GM19023 (cell line): ENCODE measurements around the gene DNAI2.

ENCODE experiments used
- ATAC-seq: cut with Tn5 transposase; IDR thresholded peaks from one replicate; pipeline ENCODE4 v1.9.1; 2021; ENCODE audit warnings: mild to moderate bottlenecking, moderate library complexity; ENCODE audit not compliant: unreplicated experiment

DNAI2 gene, protein sequence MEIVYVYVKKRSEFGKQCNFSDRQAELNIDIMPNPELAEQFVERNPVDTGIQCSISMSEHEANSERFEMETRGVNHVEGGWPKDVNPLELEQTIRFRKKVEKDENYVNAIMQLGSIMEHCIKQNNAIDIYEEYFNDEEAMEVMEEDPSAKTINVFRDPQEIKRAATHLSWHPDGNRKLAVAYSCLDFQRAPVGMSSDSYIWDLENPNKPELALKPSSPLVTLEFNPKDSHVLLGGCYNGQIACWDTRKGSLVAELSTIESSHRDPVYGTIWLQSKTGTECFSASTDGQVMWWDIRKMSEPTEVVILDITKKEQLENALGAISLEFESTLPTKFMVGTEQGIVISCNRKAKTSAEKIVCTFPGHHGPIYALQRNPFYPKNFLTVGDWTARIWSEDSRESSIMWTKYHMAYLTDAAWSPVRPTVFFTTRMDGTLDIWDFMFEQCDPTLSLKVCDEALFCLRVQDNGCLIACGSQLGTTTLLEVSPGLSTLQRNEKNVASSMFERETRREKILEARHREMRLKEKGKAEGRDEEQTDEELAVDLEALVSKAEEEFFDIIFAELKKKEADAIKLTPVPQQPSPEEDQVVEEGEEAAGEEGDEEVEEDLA

DNA sequence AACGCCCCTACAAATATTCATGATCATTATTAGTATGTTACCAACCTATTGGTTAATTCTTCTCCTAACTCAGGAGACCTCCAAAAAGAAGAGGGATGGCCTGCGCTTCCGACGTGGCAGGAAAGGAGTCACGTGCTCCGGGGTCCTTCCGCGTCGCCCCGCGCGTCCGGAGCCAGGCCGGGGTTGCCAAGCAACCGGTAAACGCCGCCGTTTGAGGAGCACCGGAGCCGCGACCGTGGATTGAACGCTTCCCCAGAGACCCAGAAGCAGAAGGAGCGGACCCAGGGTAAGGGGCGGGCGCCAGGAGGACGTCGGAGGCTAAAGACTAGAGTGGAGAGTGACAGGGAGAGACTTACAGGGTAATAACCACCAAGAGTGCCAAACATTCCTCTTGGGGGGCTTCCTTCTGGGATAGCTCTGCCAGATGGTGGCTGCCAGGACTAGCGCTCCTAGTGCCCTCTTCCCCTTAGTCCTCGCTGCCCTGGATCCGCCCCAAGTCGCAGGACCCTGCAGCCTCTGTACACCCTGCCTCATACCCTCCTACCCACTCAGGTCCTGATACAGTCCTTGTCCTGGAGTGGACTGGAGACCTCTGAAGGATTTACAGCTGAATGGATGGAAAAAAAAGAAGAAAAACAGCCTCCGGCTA lies at the start of gene DNAI2:
DNAI2 (plus strand) TSS at position 175 of the 649 bp plus-strand sequence. CDS start 7,584 bp downstream, outside the sequence.
- ATAC-seq = no peak

DNA sequence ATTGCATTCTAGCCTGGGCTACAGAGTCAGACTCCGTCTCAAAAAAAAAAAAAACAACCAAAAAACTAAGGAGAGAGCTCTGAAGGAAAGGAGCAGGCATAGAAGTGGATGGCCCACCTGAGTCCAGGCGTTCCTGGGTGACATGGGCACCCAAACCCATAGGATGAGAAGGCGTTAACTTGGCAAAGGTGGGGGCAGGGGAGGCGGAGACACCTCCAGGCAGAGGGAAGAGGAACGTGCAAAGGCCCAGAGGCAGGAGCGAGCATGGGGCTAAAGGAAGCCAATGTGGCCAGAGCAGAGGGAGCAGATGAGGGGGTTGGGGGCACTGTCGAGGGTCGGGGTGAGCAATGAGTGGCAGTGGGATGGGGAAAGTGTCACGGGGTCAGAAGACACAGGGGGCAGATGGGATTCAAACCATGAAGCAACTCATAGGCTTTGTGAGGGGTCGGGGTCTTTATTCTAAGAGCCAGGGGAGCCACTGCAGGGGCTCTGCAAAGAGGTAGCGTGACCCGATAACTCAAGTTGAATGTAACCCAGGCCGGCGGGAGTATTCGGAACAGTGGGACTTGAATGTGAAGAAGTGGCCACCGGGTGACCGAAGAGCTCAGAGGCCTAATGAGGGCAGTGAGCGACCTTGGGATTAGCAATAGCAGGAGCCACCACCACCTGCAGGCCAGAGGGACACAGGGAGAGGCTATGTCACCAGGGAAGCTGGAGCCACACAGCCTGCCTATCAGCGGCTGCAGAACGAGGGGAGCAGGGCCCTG lies 48.9 kb upstream of the DNAI2 start:
- ATAC-seq = no peak

DNA sequence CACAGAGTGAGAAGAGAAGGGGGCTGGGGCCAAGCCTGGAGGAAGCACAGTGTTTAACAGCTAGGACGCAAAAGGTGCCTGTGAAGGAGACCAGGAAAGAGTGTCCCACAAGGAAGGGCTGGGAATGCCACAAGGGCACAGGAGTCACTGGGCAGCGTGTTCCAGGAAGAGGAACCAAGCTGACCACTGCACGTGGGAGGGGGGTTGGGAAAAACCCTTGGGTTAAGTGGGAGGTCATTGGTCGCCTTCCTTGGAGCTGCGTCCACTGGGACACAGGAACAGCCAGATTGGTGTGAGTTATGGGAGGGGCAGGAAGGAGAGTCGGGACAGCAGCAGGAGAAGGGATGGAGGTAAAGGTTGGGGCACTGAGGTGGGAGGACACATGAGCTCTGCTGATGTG lies 47.8 kb upstream of the DNAI2 start:
- no peak for ATAC-seq

DNA sequence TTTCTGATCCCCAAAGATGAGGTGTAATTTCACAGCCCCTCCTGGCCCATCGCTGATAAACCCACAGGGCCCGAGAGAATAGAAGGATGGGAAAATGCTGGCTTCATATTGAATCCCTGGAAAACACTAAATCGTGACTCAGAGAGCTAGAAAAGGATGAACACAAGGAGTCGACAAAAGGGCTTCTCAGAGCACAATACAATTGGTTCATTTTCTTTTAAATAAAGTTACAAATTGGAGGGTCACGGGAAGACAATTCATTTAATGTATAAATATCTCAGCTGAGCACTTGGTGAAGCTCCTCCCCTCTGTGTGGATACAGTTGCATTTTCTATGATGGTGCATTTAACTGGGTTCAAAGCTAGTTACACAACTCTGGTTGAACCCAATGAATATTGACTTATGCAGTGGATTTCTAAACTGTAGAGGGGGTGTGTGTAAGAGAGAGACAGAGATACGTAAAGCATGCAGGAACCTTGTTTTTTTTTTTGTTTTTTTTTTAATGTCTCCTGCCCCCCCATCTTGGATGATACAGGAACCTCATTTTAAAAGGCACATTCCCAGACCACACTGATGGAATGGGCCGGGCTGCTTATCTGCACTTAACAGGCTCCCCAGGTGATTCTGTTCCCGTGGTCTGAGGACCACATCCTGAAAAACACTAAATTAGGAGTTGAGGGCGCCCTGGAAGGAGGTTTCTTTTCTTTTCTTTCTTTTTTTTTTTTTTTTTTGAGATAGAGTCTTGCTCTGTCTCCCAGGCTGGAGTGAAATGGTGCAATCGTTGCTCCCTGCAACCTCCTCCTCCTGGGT lies 46.6 kb upstream of the DNAI2 start:
- ATAC-seq = no peak

DNA sequence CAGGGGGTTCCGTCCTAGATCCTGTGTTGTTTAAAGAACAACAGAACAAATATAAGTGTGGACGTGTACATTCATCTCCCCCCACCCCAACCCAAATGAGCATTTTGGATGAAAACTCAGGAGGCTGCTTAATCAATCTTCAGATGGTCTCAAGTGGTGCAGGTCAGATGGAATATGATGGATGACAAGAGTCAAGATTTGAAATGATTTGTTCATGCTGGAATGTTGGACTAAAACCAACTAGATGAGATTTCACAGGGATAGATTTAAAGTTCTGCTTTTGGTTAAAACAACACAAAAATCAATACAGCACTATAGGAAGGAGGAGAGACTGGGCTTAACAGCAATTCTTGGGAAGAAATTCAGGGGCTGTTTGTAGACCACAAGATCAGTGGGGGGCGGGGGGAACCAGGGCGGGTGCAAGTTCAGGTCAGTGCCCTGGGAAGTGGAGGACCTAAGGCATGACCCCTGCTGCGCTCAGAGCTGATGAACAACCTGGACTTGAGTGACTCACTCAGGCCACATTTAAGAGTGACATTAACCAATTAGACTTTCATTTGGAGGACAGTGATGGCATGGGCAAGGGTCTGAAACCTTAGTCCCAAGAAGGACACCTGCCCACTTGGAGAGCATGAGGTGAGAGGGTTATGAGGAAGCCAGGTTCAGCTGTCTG lies 45.6 kb upstream of the DNAI2 start:
- ATAC-seq = no peak

DNA sequence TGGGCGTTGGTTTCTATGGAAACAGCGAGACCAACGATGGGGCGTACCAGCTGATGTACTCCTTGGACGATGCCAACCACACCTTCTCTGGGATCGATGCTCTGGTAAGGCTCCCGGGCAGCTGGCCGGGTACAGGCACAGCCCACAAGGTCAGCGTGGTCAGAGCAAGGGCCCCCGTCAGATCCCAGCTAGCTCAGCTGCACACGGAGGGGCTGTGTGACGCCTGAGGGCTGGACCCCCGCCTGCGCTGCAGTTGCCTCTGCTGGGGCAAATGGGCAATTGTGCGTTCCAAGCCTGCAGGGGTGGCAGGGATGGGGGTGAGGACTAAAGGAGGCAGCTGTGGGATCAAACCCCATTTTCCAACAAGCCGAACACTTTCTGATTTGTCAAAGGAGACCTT lies 43.1 kb upstream of the DNAI2 start:
- no peak for ATAC-seq

DNA sequence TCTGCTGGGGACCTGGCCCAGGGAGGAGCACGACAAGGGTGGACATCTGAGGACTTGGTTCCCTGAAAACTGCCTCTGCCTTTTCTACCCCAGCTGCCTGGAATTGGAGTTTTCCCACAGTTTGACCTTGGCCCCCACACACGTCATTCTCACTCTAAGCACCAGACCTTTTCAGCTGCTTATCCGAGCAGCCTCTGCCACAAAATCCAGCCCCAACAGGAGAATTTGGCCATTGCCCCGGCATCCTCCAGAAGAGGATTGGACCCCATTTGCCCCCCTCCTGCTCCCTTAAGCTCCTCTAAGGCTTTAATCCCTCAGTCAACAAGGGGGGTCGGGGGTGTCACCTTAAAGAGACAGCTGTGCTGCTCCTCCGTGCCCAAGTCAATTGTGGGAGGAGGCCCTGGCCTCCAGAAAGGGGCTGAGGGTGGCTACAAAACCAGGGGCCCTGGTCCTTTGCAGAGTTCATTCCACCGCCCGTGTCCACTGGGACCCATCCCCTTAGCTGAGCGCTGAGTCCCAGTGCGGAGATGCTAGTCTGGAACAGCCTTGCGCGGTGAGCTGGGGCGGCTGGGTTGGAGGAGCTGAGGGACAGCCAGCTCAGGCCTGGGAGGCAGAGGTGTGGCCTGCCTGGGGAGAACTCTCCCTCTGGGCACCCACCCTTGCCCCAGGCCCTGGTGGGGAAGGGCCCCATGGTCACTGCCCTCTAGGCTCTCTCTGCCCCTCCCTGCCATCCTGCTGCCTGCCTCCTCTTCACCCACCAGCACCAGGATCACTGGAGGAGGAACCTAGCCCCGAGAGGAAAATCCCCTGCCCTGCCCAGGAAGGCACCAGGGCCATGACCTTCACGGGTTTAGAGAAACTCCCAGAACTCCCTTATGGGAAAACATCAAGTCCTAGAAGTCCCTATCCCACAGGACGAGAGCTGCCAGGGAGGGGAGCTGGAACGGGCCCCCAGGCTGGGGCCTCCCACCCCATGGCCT lies 41.8 kb upstream of the DNAI2 start:
- ATAC-seq = no peak

DNA sequence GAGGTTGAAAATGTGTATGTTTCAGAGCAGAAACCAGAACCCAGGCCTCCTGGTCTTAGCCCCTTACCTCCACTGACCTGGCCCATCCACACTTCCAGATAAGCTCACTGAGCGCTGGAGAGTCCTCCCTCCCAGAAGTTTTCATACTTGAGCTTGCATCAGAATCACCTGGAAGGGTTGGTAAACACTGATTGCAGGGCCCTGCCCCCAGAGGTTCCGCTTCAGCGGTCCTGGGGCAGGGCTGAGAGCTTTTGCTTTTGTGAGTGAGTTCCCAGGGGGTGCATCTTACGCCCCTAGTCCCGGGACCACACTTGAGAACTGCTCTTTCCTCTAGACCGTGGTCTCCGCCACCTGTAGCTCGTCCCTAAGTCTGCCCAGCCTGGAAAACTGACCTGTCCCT lies 40.1 kb upstream of the DNAI2 start:
- no peak for ATAC-seq

DNA sequence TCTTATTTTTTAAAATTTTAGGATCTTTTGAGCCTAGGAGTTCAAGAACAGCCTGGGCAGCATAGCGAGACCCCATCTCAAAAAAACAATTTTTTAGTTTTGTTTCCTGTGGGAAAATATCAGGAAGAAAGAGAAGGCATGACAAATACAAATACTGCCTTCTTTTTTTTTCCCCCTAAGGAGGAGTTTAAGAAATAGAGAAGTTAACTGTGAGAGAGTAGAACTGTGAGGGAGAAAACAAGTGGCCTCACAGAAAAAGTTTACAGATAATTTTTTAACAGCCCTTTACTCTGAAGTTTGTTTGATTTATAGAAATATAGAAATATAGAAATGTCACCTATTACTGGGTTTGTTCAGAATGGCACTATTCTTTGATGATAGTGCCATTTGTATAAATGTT lies 39.5 kb upstream of the DNAI2 start:
- ATAC-seq = no peak

DNA sequence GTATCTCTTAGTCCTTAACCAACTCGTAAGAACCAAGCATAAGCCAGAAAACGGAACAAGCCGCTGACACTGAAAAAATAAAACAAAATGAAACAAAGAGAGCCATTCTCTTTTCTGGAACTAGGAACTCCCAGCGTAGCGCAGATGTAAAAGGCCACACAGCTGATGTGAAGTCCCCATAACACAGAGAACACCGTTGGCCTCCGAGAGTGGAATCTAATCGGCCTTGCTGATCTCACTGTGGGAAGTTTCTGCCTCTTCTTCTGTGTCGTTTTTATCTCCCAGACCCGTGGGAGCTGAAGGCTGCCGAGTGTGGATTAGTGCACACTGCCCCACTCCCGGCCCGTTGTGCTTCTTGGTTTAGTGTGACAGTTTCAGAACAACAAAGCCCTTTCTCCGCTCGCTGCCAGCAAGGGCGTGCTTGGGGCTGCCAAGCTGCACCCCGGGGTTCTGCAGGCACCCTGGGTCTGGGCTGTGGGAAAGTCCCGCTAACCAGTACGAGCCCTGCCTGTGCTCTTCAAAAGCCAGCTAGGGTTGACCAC lies 38.9 kb upstream of the DNAI2 start:
- ATAC-seq = no peak

DNA sequence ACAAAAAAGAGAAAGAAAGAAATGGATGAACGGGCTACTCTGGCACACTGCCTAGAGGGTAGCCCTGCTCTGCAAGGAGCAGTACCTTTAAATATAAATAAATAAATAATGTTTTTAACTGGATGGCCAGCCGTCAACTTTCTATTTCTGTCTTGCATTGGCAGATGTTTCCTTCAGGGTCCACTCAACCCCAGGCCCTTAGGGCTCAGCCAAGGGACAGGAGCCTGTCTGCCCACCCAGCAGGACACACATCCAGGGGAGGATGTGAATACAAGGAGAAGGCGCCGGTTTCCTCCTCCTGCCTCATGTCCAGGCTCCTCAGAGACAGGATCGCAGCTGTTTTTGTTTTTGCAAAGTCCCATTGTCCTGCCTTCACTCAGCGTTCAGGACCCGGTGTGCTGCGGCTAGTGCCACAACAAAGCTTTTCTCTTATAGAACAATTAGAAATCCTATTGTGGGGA lies 38.1 kb upstream of the DNAI2 start:
- ATAC-seq = no peak

DNA sequence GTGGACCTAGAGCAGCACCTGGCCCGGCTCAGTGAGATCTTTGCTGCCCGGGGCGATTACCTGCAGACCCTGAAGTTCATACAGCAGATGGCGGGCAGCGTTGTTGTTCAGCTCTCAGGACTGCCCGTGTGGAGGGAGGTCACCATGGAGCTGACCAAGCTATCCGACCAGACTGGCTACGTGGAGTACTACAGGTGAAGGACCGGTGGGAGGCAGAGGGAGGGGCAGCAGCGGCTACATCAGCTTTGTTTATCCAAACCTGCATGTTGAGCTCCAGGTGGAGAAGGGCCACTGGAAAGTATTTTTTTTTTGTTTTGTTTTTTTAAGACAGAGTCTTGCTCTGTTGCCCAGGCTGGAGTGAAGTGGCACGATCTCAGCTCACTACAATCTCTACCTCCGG lies 36.7 kb upstream of the DNAI2 start:
- ATAC-seq = no peak

DNA sequence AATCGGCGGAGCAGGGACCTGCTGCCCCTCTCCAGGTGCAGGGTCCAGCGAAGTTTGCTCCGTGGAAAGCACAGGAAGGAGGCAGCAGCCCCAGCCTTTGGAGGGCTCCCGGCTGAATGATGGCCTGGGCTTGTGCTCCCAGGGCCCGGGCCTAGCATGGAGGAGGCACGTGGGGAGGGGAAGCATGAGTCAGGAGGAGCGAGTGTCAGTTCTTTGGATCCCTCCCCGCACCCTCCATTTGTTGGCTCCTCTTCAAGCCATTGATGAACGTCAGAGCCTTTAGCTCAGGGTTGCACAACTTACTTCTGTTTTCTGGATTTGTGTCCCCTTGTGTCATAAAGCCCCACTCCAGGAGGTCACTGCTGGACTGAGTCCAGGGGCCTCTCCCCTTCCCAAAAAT lies 34.9 kb upstream of the DNAI2 start:
- no peak for ATAC-seq

DNA sequence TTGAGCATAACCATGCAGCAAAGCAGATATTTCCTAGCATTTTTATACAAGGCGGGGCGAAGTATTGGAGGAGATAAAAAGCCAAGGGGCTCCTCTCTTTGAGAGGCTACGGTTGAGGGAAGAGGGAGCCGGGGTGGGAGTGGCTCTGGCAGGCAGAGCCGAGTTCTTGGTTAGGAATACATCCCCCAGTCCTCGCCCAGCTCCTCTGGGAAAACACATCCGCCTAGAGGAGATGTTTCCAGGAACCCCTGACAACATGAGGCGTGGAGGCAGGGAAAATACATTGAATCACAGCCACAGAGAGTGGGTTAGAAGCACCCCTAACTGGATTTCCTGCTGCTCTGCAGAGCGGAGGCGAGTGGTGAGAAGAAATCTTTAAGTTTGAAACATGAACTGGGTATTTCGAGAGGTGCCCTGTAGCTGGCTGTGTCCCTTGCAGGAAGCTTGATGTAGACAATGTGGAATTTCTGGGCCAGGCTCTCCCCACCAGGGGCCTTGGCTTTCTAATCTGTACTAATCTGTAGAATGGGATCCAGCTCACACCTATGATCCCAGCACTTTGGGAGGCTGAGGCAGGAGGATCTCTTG lies 33.3 kb upstream of the DNAI2 start:
- no peak for ATAC-seq

DNA sequence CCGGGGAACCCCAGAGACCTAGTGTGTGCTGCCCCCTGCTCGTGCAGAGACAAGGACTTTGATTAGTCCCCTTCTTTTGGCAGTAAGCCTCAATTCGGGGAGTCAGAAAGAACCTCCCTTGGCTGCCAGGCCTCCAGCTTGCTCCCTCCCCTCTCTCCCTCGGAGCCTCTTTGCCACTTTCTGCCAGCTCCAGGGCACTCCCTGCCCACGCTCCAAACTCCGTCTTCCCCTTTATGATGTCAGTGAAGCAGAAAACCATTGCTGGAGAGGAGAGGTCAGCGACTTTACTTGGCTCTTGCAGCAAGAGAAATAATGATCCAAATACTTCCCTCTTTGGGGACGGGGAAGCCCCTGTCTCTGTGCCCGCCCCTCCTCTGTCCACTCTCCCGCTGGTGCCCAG lies 32.6 kb upstream of the DNAI2 start:
- no peak for ATAC-seq

DNA sequence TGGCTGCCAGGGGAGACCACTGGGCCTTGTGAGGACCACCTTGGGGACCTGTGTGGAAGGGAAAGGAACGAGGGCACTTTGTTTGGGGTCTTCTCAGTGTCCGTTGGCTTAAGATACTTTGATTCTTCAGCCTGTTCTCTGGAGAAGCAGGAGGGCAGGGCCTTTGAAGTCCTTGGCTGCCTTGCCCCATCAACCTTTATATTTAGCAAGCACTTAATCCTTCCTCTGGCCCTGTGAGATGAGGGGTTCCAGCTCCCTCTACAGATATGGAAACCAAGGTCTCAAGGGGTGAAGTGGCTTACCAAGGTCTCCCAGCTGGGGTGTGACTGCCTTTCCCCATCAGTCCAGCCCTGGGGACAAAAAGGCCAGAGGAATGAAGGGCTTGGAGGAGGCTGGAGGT lies 32.2 kb upstream of the DNAI2 start:
- no peak for ATAC-seq

DNA sequence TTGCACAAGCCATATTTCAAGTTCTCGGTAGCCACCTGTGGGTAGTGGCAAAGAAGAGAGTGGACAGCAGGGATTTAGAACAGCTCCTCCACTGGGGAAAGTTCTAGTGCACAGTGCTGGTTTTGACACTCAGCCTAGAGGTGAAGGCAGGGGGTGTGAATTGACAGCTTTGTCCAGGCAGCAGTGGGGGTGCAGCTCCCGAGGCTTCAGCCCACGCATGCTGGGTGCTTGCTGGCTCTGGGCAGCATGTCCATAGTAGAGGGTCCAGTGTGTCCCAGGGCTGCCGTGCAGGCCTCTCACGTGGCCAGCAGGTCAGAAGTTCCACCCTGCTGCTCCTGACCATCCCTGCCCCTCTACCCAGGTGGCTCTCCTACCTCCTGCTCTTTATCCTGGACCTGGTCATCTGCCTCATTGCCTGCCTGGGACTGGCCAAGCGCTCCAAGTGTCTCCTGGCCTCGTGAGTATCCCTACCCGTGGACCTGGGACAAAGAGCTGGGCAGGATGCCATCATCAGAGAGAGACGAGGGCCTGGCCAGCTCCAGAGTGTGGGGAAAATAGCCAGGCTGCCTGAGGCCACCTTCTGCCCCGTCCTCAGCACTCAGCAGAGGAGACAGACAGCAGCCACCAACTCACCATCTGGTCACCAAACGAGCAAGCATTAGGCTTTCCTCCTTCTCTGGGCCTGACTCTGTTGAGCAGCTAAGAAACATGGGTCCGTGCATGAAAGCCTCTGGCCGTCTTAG lies 30.9 kb upstream of the DNAI2 start:
- ATAC-seq = no peak
